IPS DF 6.9 (cell line): ENCODE measurements around the gene SAP30.

ENCODE experiments used
- DNase-seq: peaks from one replicate; pipeline ENCODE4 v3.0.0-alpha.2; 2013; ENCODE audit warnings: low read depth, low spot score
- H3K27ac ChIP-seq: one replicate; pipeline ENCODE4 v1.5.1; 2013; ENCODE audit warnings: low read length, control low read depth
- H3K27me3 ChIP-seq: 2 replicates; pipeline ENCODE4 v1.6.1; 2013; ENCODE audit warnings: mild to moderate bottlenecking, low read length; ENCODE audit not compliant: control insufficient read depth, insufficient read depth
- H3K36me3 ChIP-seq: 2 replicates; pipeline ENCODE4 v1.6.1; 2013; ENCODE audit warnings: low read length; ENCODE audit not compliant: control insufficient read depth, insufficient read depth
- H3K4me1 ChIP-seq: 2 replicates; pipeline ENCODE4 v1.6.1; 2013; ENCODE audit warnings: low read length; ENCODE audit not compliant: control insufficient read depth, insufficient read depth
- H3K4me3 ChIP-seq: 2 replicates; pipeline ENCODE4 v1.5.1; 2013; ENCODE audit warnings: mild to moderate bottlenecking, low read length
- H3K9me3 ChIP-seq: 2 replicates; pipeline ENCODE4 v1.6.1; 2013; ENCODE audit warnings: low read length, inconsistent platforms; ENCODE audit not compliant: control insufficient read depth, insufficient read depth
- WGBS: extraction: QIAGEN DNeasy Blood & Tissue Kit; methylation state at CpG from one replicate; pipeline ENCODE4 v1.1.7; 2013; ENCODE audit warnings: mixed read lengths, missing lambda C conversion rate; ENCODE audit not compliant: insufficient read length, insufficient coverage; 5-methylcytosine and 5-hydroxymethylcytosine counted together

SAP30 gene

GRCh38 chr4:173397604-173398003, 26.9 kb downstream of the SAP30 start:
- Histone ChIP-seq H3K27me3 (no peaks in the 10 kb centered on the region), H3K4me3 (no peak overlapping the region), H3K36me3 (no peaks in the 10 kb centered on the region), H3K27ac (no peak overlapping the region), H3K9me3 (no peaks in the 10 kb centered on the region), H3K4me1 (no peaks in the 10 kb centered on the region)
- WGBS: no CpG with 5 or more reads among the region's 1 CpG
- no peak for DNase-seq

DNA sequence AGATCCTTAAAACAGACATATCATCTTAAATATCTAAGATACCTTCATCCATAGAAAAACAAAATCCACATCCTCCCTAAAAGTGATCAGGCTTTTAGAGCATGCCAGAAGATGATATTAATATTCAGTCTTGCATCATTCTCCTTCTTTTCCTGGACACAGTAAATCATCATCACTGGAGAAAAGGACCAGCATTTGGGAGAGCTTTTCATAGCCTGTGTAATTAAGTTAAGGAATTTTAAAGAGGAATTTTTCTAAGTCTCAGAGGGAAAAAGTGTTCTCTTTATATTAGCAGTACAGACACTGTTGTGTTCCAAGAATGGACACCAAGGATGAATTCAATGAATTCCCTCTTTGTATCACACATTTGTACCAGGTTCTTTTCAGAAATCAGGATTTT, 27.5 kb downstream of the SAP30 start:
- Histone ChIP-seq H3K27me3 (no peaks in the 10 kb centered on the region), H3K36me3 (no peaks in the 10 kb centered on the region), H3K4me3 (no peak overlapping the region), H3K9me3 (no peaks in the 10 kb centered on the region), H3K4me1 (no peaks in the 10 kb centered on the region), H3K27ac (no peak overlapping the region)
- DNase-seq: no peak

DNA sequence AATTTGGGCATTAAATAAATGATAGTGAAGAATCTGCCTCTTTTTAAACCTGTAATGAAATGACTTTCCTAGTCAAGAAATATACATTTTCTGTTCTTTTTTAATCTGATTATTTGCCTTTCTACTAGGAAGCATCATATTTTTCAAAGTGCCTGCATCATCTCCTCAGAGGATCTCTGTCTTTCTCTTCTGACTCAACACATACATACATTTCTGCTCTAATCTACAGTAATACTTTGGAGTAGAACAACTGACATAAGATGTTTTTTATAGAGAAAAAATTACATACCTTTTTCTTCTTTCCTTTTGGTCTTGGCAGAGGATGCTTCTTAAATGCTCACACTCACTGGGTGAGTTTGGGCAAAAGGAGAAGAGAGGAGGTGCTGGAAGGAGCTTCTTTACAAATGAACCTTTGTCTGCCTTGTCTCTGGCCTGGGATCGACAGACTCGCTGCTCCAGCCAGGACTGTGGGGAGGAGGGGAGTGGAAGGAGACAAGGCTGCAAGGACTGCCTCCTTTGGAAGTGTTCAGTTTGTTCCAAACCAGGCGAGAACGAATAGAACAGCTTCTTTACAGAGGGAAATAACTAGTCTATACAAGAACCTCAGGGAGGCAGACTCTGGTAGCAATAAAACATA, 28.1 kb downstream of the SAP30 start, which contains the start of gene SCRG1:
Gene SCRG1, minus strand, starts transcription at position 338 of the 637 bp plus-strand sequence. CDS start 7,702 bp downstream, outside the sequence.
- no peaks in the 10 kb centered on the region for H3K4me1 ChIP-seq
- H3K27me3 ChIP-seq: no peaks in the 10 kb centered on the region
- H3K4me3 ChIP-seq: no peak within 1 kb of the TSS
- no peaks in the 10 kb centered on the region for H3K36me3 ChIP-seq
- WGBS: no CpG with 5 or more reads among the region's 4 CpGs
- H3K27ac ChIP-seq: no peak within 1 kb of the TSS
- no peak for DNase-seq
- no peaks in the 10 kb centered on the region for H3K9me3 ChIP-seq

GRCh38 chr4:173401063-173401462, 30.3 kb downstream of the SAP30 start:
- Histone ChIP-seq H3K27me3 (no peaks in the 10 kb centered on the region), H3K4me3 (no peak overlapping the region), H3K27ac (no peak overlapping the region), H3K9me3 (no peaks in the 10 kb centered on the region), H3K4me1 (no peaks in the 10 kb centered on the region), H3K36me3 (no peaks in the 10 kb centered on the region)
- WGBS: no CpG with 5 or more reads among the region's 4 CpGs
- DNase-seq: no peak

- Histone ChIP-seq H3K36me3 (no peaks in the 10 kb centered on the region), H3K4me1 (no peaks in the 10 kb centered on the region), H3K27ac (no peak overlapping the region), H3K27me3 (no peaks in the 10 kb centered on the region), H3K4me3 (no peak overlapping the region), H3K9me3 (no peaks in the 10 kb centered on the region)
- no CpG with 5 or more reads among the region's 2 CpGs for WGBS
- DNase-seq: no peak
Measured at GRCh38 chr4:173403051-173403450, 32.3 kb downstream of the SAP30 start.

GRCh38 chr4:173404296-173404865, 33.6 kb downstream of the SAP30 start:
- Histone ChIP-seq H3K9me3 (no peaks in the 10 kb centered on the region), H3K27ac (no peak overlapping the region), H3K4me1 (no peaks in the 10 kb centered on the region), H3K4me3 (no peak overlapping the region), H3K36me3 (no peaks in the 10 kb centered on the region), H3K27me3 (no peaks in the 10 kb centered on the region)
- DNase-seq: no peak
- WGBS: no CpG with 5 or more reads among the region's 3 CpGs

- Histone ChIP-seq H3K36me3 (no peaks in the 10 kb centered on the region), H3K4me1 (no peaks in the 10 kb centered on the region), H3K9me3 (no peaks in the 10 kb centered on the region), H3K27ac (no peak overlapping the region), H3K4me3 (no peak overlapping the region), H3K27me3 (no peaks in the 10 kb centered on the region)
- DNase-seq: no peak
- WGBS: no CpG with 5 or more reads among the region's 4 CpGs
Measured at GRCh38 chr4:173405840-173406606, 35.3 kb downstream of the SAP30 start.

DNA sequence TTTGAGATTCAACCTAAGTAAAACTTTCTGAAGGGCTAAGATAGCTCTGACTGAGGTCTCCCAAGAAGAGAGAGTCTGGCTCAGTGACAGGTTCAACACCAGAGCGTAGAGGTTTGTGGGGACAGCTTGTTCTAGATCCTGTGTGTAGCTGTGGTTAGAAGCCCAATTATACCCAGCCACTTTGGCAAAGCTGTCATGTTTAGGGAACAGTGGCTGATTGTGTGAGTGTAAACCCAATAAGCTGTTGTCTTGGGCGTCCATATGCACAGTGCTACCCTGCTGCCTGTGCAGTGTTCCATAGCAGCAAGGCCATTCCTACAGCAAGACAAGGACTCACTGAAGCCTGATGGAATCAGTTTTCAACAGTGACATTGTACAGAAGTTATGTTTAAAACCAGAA, 39.3 kb downstream of the SAP30 start:
- H3K27me3 ChIP-seq: no peaks in the 10 kb centered on the region
- no peaks in the 10 kb centered on the region for H3K36me3 ChIP-seq
- WGBS: no CpG with 5 or more reads among the region's 2 CpGs
- DNase-seq: no peak
- H3K4me3 ChIP-seq: no peak overlapping the region
- no peaks in the 10 kb centered on the region for H3K9me3 ChIP-seq
- no peaks in the 10 kb centered on the region for H3K4me1 ChIP-seq
- no peak overlapping the region for H3K27ac ChIP-seq

DNA sequence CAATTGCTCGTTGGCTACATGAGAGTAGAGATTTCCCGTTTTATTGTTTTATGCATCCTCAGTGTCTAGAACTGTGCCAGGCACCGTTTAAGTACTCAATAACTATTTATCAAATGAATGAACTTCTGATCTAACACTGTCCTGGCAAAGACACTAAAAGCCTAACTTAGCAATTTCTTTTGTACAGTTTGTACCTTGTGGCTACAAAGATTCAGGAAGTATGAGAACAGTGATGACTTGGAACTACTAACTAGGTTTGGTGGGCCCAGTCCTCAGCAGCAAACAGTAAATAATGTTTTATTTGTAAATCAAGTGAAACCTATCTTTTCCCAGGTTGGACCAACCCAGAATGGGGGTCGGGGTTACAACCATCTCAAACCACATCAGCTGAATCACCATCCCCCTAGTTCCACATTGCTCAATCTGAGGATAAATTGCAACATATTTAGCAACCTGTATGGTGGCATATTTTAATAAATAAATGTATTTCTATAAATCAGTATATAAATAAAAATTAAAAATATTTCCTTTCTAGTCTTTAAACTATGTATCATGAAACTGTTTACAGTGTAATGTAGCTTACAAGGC, 40.4 kb downstream of the SAP30 start:
- H3K36me3 ChIP-seq: no peaks in the 10 kb centered on the region
- no CpG with 5 or more reads among the region's 4 CpGs for WGBS

GRCh38 chr4:173413036-173413435, 42.3 kb downstream of the SAP30 start:
- Histone ChIP-seq H3K27me3 (no peaks in the 10 kb centered on the region), H3K27ac (no peak overlapping the region), H3K36me3 (no peaks in the 10 kb centered on the region), H3K4me1 (peaks cover 2% of the 10 kb centered on the region; the same call in 1 of the 2 replicates), H3K4me3 (no peak overlapping the region), H3K9me3 (no peaks in the 10 kb centered on the region)
- WGBS: no CpG with 5 or more reads among the region's 1 CpG
- DNase-seq: no peak

More for the DNA sequence above, 40.4 kb downstream of the SAP30 start:
- no peak overlapping the region for H3K27ac ChIP-seq
- H3K4me3 ChIP-seq: no peak overlapping the region
- H3K4me1 ChIP-seq: no peaks in the 10 kb centered on the region
- DNase-seq: no peak
- H3K27me3 ChIP-seq: no peaks in the 10 kb centered on the region
- no peaks in the 10 kb centered on the region for H3K9me3 ChIP-seq
